Measurements from ENCODE around the gene PRPF38B. TPM values are rescaled to one million over a fixed set of nuclear protein-coding genes. Genes with fewer than 3 reads are reported as not detected.

PRPF38B gene
- total and polyA plus RNA-seq, 8 donors: 17.1 to 82.3 (median 31.9) TPM

DNA sequence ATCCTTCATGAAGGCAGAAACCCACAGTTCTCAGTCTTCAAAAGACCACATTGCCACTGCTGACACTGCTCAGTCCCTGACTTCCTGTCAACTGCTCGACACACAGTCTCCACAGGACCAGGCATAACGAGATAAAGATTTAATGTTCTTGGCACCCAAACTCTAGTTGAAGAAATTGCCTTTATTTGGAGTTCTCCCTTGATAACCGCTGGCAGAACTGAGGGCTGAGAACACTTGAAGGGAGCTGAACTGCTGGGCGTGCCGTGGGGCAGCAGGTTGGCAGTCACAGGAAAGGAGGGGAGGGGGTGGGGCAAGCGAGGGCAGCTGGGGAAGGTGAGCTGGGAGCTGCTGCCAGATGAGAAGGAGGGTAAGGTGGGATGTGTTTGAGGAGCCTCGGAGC, 47.1 kb upstream of the PRPF38B start:
- intact Hi-C loops (cut with DNase I; ENCODE audit: low total_unique reads): loop anchor here (5.0 kb wide), 1 partner anchor 133 kb away; no protein-coding TSS in a partner anchor
- peak overlapping the region; percentile 37 to 88 (median 60) for H3K27ac ChIP-seq
- TF ChIP-seq POLR2AphosphoS5 (IDR thresholded peaks at IDR 0.05) (no peak), EP300 (IDR thresholded peaks at IDR 0.05) (no peak), POLR2A (IDR thresholded peaks at IDR 0.05) (no peak)
- TF ChIP-seq, protein P1, sequence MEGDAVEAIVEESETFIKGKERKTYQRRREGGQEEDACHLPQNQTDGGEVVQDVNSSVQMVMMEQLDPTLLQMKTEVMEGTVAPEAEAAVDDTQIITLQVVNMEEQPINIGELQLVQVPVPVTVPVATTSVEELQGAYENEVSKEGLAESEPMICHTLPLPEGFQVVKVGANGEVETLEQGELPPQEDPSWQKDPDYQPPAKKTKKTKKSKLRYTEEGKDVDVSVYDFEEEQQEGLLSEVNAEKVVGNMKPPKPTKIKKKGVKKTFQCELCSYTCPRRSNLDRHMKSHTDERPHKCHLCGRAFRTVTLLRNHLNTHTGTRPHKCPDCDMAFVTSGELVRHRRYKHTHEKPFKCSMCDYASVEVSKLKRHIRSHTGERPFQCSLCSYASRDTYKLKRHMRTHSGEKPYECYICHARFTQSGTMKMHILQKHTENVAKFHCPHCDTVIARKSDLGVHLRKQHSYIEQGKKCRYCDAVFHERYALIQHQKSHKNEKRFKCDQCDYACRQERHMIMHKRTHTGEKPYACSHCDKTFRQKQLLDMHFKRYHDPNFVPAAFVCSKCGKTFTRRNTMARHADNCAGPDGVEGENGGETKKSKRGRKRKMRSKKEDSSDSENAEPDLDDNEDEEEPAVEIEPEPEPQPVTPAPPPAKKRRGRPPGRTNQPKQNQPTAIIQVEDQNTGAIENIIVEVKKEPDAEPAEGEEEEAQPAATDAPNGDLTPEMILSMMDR (IDR thresholded peaks at IDR 0.05): no peak
- H3K9me3 ChIP-seq: no peaks in the 10 kb centered on the region
- no peaks in the 10 kb centered on the region for H3K27me3 ChIP-seq
- peaks cover 8 to 43% (median 17%) of the 10 kb centered on the region in 4 donors for H3K4me1 ChIP-seq
- peaks cover 0 to 11% (median 2%) of the 10 kb centered on the region in 4 donors for H3K36me3 ChIP-seq
- no peak overlapping the region for H3K4me3 ChIP-seq
- 20 to 34% (median 25%) methylated on average over 7 of the region's 7 CpGs for WGBS, 5 donors
- DNase-seq: peak; percentile 34 to 46

DNA sequence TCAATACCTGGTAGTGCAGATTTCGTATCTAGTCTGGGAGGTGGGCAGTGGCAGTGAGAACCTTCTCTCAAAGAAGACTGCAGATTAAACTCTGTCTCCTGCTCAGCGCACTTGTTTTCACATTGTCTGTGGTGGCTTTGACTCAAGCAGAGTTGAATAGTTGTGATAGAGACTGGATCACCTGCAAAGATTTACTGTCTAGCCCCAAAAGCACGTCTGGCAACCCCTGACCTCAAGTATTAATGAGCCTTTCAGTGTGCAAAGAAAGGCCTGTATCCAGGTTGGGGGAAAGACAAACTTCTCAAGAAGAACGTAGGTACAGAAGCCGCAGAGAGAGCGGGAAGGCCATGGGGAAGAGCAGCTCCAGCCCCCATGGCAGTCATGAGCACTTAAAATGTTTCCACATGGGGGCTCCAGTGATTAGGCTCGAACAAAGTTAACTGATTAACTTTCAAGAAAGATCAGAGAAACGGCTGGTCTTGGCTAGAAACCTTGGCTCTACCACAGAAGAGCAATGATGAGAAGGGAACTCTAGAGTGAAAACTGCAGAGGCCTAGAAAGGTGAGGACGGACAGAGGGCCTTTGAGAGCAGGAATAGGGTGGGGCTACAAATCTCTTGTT, 46.4 kb upstream of the PRPF38B start:
- no peaks in the 10 kb centered on the region for H3K9me3 ChIP-seq
- peak overlapping the region; percentile 8 to 88 (median 74) for H3K27ac ChIP-seq
- TF ChIP-seq, protein P1 (IDR thresholded peaks at IDR 0.05): no peak
- no peak for TF ChIP-seq POLR2AphosphoS5 (IDR thresholded peaks at IDR 0.05)
- TF ChIP-seq POLR2A (IDR thresholded peaks at IDR 0.05): no peak
- TF ChIP-seq EP300 (IDR thresholded peaks at IDR 0.05): no peak
- H3K4me3 ChIP-seq: no peak overlapping the region
- DNase-seq: no peak
- WGBS, 5 donors: 64 to 77% (median 68%) methylated on average over 9 of the region's 9 CpGs
- intact Hi-C loops (cut with DNase I; ENCODE audit: low total_unique reads): no loop called here
- no peaks in the 10 kb centered on the region for H3K27me3 ChIP-seq
- H3K4me1 ChIP-seq: peaks cover 8 to 43% (median 17%) of the 10 kb centered on the region in 4 donors
- H3K36me3 ChIP-seq: peaks cover 0 to 13% (median 2%) of the 10 kb centered on the region in 4 donors

DNA sequence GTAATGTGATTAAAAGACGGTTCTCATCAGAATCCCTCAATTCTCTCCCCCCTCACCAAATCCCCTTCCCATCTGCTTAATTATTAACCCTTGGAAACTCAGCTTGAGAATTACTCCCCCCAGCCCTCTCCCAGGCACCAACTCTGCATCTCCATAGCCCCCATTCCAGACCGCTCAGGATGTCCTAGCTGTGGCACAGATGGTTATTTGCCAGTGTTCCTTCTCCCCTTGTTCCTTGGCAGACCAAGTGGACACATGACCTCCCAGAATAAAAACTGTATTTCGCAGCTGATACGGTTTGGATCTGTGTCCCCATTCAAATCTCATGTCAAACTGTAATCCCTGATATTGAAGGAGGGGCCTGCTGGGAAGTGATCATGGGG, 45.9 kb upstream of the PRPF38B start:
- H3K27ac ChIP-seq: peak overlapping the region; percentile 60 to 88 (median 74)
- H3K4me3 ChIP-seq: no peak overlapping the region
- peaks cover 8 to 43% (median 17%) of the 10 kb centered on the region in 4 donors for H3K4me1 ChIP-seq
- no peaks in the 10 kb centered on the region for H3K9me3 ChIP-seq
- DNase-seq: no peak
- H3K36me3 ChIP-seq: peaks cover 0 to 13% (median 2%) of the 10 kb centered on the region in 4 donors
- TF ChIP-seq POLR2A (IDR thresholded peaks at IDR 0.05) (no peak), POLR2AphosphoS5 (IDR thresholded peaks at IDR 0.05) (no peak), EP300 (IDR thresholded peaks at IDR 0.05) (no peak)
- TF ChIP-seq, protein P1 (IDR thresholded peaks at IDR 0.05): no peak
- H3K27me3 ChIP-seq: no peaks in the 10 kb centered on the region
- intact Hi-C loops (cut with DNase I; ENCODE audit: low total_unique reads): no loop called here
- WGBS, 5 donors: 75 to 92% (median 80%) methylated on average over 4 of the region's 4 CpGs

DNA sequence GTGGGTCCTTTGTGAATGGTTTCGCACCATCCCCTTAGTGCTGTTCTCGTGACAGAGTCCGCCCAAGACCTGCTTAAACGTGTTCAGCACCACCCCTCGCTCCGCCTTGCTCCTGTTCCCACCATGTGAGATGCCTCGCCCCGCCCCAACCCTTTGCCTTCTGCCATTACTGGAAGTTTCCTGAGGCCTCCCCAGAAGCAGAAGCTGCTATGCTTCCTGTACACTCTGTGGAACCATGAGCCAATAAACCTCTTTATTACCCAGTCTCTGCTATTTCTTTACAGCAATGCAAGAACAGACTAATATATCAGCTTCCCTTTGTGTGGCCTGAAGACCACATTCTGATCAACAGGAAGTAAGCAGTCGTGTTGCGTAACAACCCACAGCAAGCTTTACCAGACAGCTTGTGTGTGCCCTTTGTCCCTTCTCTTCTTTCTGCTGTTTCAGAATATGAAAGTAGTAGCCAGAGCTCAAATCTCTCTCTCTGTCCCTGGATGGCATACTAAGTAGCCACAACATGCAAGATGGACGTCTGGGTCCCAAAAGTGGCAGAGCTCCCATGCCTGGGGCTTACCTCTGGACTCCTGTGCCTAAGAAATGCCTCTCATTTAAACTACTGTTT, 45.4 kb upstream of the PRPF38B start:
- H3K9me3 ChIP-seq: no peaks in the 10 kb centered on the region
- intact Hi-C loops (cut with DNase I; ENCODE audit: low total_unique reads): no loop called here
- TF ChIP-seq EP300 (IDR thresholded peaks at IDR 0.05) (no peak), POLR2AphosphoS5 (IDR thresholded peaks at IDR 0.05) (peak in 2 of 3 donors; percentile 63 to 77), POLR2A (IDR thresholded peaks at IDR 0.05) (no peak)
- TF ChIP-seq, protein P1 (IDR thresholded peaks at IDR 0.05): no peak
- DNase-seq: peak; percentile 60 to 87
- H3K27me3 ChIP-seq: no peaks in the 10 kb centered on the region
- H3K27ac ChIP-seq: peak overlapping the region; percentile 60 to 88 (median 74)
- H3K36me3 ChIP-seq: peaks cover 0 to 13% (median 3%) of the 10 kb centered on the region in 4 donors
- no peak overlapping the region for H3K4me3 ChIP-seq
- 59 to 80% (median 72%) methylated on average over 11 of the region's 11 CpGs for WGBS, 5 donors
- peaks cover 8 to 43% (median 17%) of the 10 kb centered on the region in 4 donors for H3K4me1 ChIP-seq

Data from stomach (tissue), 9 donors.